HEK293 (cell line): ENCODE results near the gene RPS6KA5.

Experiments used
- CTCF ChIA-PET: fragments of 350-600 bp; formaldehyde crosslinking; extraction: SDS; loops from one replicate; lab custom pipeline; 2021; ENCODE audit warnings: antibody characterized with exemption; lab: Yijun Ruan, JAX
- POLR2A ChIA-PET: fragments of 300-600 bp; formaldehyde crosslinking; extraction: SDS; loops from one replicate; lab custom pipeline; 2020; ENCODE audit warnings: antibody characterized with exemption, inconsistent platforms; lab: Yijun Ruan, JAX
- H3K27ac ChIP-seq: fragments of 200-500 bp; sonication (Bioruptor generic); 2 replicates; pipeline ENCODE4 v1.5.1; 2014; ENCODE audit warnings: low read depth, low read length, control low read depth, inconsistent platforms; ENCODE audit errors: extremely low read depth
- H3K36me3 ChIP-seq, 2 experiments: fragments of 200-500 bp in 1 of 2; sonication (Bioruptor generic) in 1 of 2; 1 replicate in 1 of 2; 2 replicates in 1 of 2; pipeline ENCODE4 v1.5.1; 2014 to 2017; ENCODE audit warnings: inconsistent platforms in 2 of 2, low read length in 2 of 2; ENCODE audit not compliant: control insufficient read depth in 2 of 2, insufficient read depth in 1 of 2
- H3K4me1 ChIP-seq: fragments of 200-500 bp; sonication (Bioruptor generic); 2 replicates; pipeline ENCODE4 v1.5.1; 2014; ENCODE audit warnings: mild to moderate bottlenecking, low read length, inconsistent platforms; ENCODE audit not compliant: control insufficient read depth, insufficient read depth
- H3K4me3 ChIP-seq: 2 replicates; pipeline ENCODE4 v1.5.1; 2011; ENCODE audit warnings: low read depth, mild to moderate bottlenecking, control low read depth, low read length, moderate library complexity
- H3K9me3 ChIP-seq: fragments of 200-500 bp; sonication (Bioruptor generic); 2 replicates; pipeline ENCODE4 v1.5.1; 2014; ENCODE audit warnings: low read depth, low read length, inconsistent platforms; ENCODE audit not compliant: control insufficient read depth, insufficient read depth
- BCL11A ChIP-seq: fragments of 450-650 bp; formaldehyde crosslinking; IDR thresholded peaks from 2 replicates; pipeline ENCODE4 v1.5.1; 2016; ENCODE audit warnings: low read depth, missing biosample characterization, missing genetic modification characterization
- OVOL3 ChIP-seq: fragments of 450-650 bp; formaldehyde crosslinking; IDR thresholded peaks from 2 replicates; pipeline ENCODE4 v1.5.1; 2016; ENCODE audit warnings: missing biosample characterization, missing genetic modification characterization
- SCRT1 ChIP-seq: fragments of 450-650 bp; formaldehyde crosslinking; IDR thresholded peaks from 2 replicates; pipeline ENCODE4 v1.5.1; 2016; ENCODE audit warnings: missing biosample characterization, missing genetic modification characterization, borderline replicate concordance
- SP2 ChIP-seq: fragments of 450-650 bp; formaldehyde crosslinking; IDR thresholded peaks from 2 replicates; pipeline ENCODE4 v1.5.1; 2016; ENCODE audit warnings: missing biosample characterization, missing genetic modification characterization
- ZBTB21 ChIP-seq: fragments of 450-650 bp; formaldehyde crosslinking; IDR thresholded peaks from 2 replicates; pipeline ENCODE4 v1.5.1; 2017; ENCODE audit warnings: missing biosample characterization, missing genetic modification characterization
- ZNF184 ChIP-seq: fragments of 450-650 bp; IDR thresholded peaks from 2 replicates; pipeline ENCODE4 v1.5.1; 2018; ENCODE audit warnings: missing biosample characterization, mild to moderate bottlenecking, missing genetic modification characterization
- ZNF214 ChIP-seq: fragments of 450-650 bp; formaldehyde crosslinking; IDR thresholded peaks from 2 replicates; pipeline ENCODE4 v1.5.1; 2017; ENCODE audit warnings: missing biosample characterization, mild to moderate bottlenecking, missing genetic modification characterization, borderline replicate concordance
- ZNF292 ChIP-seq: fragments of 450-650 bp; formaldehyde crosslinking; IDR thresholded peaks from 2 replicates; pipeline ENCODE4 v1.5.1; 2016; ENCODE audit warnings: low read depth, missing biosample characterization, missing genetic modification characterization, borderline replicate concordance
- ZNF350 ChIP-seq: fragments of 450-650 bp; formaldehyde crosslinking; IDR thresholded peaks from 2 replicates; pipeline ENCODE4 v1.5.0; 2017; ENCODE audit warnings: missing biosample characterization, mild to moderate bottlenecking, missing genetic modification characterization
- ZNF561 ChIP-seq: fragments of 450-650 bp; IDR thresholded peaks from 2 replicates; pipeline ENCODE4 v1.5.1; 2018; ENCODE audit warnings: missing biosample characterization, missing genetic modification characterization, borderline replicate concordance
- ZNF707 ChIP-seq: fragments of 450-650 bp; formaldehyde crosslinking; IDR thresholded peaks from 2 replicates; pipeline ENCODE4 v1.5.1; 2016; ENCODE audit warnings: missing biosample characterization, missing genetic modification characterization
- ZNF792 ChIP-seq: fragments of 450-650 bp; formaldehyde crosslinking; IDR thresholded peaks from 2 replicates; pipeline ENCODE4 v1.5.1; 2016; ENCODE audit warnings: missing biosample characterization, missing genetic modification characterization
- ZXDB ChIP-seq: fragments of 450-650 bp; formaldehyde crosslinking; IDR thresholded peaks from 2 replicates; pipeline ENCODE4 v1.5.1; 2016; ENCODE audit warnings: missing biosample characterization, missing genetic modification characterization
- TF ChIP-seq, protein P1 (sequence below): fragments of 450-650 bp; formaldehyde crosslinking; IDR thresholded peaks from 2 replicates; pipeline ENCODE4 v1.5.1; 2016; ENCODE audit warnings: missing biosample characterization, missing genetic modification characterization
- TF ChIP-seq, protein P2 (sequence below): fragments of 450-650 bp; formaldehyde crosslinking; IDR thresholded peaks from 2 replicates; pipeline ENCODE4 v1.5.1; 2016; ENCODE audit warnings: missing biosample characterization, missing genetic modification characterization
- TF ChIP-seq, protein P3 (sequence below): fragments of 450-650 bp; formaldehyde crosslinking; IDR thresholded peaks from 2 replicates; pipeline ENCODE4 v1.5.1; 2016; ENCODE audit warnings: missing biosample characterization, missing genetic modification characterization
- TF ChIP-seq, protein P4 (sequence below): fragments of 450-650 bp; formaldehyde crosslinking; IDR thresholded peaks from 2 replicates; pipeline ENCODE4 v1.5.1; 2017; ENCODE audit warnings: missing biosample characterization, missing genetic modification characterization
- TF ChIP-seq, protein P5 (sequence below): fragments of 450-650 bp; formaldehyde crosslinking; IDR thresholded peaks from 2 replicates; pipeline ENCODE4 v1.5.1; 2016; ENCODE audit warnings: missing biosample characterization, missing genetic modification characterization
- TF ChIP-seq, protein P6 (sequence below): fragments of 450-650 bp; formaldehyde crosslinking; IDR thresholded peaks from 2 replicates; pipeline ENCODE4 v1.5.1; 2016; ENCODE audit warnings: missing biosample characterization, missing genetic modification characterization
- TF ChIP-seq, protein P7 (sequence below): fragments of 450-650 bp; formaldehyde crosslinking; IDR thresholded peaks from 2 replicates; pipeline ENCODE4 v1.5.1; 2017; ENCODE audit warnings: missing biosample characterization, missing genetic modification characterization

The RPS6KA5 gene

DNA sequence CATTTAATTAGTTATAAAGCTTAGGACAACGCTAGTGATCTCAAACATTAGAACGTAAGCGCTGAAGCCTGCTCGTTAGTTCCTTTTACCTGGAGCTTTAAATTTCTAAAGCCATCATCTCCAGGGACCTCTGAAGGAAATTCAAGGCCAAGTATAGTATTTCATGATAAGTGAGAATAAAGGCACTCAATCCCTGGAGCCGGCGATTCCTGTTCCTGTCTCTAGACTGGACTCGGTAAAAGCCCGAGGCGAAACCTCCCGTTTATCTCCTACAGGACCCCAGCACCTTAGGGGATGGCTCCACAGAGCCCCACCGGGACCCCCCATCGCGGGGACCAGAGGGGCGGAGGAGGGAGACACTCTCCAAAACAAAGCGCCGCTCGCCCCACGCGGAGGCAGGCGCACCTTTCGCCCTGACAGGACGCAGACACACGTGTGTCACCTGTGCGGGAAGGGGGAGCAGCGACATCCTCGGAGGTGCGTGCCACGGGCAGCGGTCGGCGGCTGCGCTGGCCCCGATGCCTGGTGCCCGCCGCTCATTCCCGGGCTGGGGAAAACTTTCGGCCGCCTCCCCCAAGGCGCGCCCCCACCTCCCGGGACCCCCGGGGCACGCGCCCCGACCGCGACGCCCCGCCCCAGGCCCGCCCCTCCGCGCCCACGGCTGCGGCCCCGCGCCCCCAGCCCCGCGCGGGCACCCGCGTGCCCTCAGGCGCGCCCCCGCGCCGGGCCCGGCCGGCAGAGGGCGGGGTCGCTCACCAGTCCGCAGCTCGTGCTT is 678 bp downstream of the RPS6KA5 start (continued):
- TF ChIP-seq, protein P1, sequence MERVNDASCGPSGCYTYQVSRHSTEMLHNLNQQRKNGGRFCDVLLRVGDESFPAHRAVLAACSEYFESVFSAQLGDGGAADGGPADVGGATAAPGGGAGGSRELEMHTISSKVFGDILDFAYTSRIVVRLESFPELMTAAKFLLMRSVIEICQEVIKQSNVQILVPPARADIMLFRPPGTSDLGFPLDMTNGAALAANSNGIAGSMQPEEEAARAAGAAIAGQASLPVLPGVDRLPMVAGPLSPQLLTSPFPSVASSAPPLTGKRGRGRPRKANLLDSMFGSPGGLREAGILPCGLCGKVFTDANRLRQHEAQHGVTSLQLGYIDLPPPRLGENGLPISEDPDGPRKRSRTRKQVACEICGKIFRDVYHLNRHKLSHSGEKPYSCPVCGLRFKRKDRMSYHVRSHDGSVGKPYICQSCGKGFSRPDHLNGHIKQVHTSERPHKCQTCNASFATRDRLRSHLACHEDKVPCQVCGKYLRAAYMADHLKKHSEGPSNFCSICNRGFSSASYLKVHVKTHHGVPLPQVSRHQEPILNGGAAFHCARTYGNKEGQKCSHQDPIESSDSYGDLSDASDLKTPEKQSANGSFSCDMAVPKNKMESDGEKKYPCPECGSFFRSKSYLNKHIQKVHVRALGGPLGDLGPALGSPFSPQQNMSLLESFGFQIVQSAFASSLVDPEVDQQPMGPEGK (tag by site-specific recombination) = peak; percentile 19
- TF ChIP-seq, protein P2, sequence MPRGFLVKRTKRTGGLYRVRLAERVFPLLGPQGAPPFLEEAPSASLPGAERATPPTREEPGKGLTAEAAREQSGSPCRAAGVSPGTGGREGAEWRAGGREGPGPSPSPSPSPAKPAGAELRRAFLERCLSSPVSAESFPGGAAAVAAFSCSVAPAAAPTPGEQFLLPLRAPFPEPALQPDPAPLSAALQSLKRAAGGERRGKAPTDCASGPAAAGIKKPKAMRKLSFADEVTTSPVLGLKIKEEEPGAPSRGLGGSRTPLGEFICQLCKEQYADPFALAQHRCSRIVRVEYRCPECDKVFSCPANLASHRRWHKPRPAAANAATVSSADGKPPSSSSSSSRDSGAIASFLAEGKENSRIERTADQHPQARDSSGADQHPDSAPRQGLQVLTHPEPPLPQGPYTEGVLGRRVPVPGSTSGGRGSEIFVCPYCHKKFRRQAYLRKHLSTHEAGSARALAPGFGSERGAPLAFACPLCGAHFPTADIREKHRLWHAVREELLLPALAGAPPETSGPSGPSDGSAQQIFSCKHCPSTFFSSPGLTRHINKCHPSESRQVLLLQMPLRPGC = no peak
- TF ChIP-seq, protein P3, sequence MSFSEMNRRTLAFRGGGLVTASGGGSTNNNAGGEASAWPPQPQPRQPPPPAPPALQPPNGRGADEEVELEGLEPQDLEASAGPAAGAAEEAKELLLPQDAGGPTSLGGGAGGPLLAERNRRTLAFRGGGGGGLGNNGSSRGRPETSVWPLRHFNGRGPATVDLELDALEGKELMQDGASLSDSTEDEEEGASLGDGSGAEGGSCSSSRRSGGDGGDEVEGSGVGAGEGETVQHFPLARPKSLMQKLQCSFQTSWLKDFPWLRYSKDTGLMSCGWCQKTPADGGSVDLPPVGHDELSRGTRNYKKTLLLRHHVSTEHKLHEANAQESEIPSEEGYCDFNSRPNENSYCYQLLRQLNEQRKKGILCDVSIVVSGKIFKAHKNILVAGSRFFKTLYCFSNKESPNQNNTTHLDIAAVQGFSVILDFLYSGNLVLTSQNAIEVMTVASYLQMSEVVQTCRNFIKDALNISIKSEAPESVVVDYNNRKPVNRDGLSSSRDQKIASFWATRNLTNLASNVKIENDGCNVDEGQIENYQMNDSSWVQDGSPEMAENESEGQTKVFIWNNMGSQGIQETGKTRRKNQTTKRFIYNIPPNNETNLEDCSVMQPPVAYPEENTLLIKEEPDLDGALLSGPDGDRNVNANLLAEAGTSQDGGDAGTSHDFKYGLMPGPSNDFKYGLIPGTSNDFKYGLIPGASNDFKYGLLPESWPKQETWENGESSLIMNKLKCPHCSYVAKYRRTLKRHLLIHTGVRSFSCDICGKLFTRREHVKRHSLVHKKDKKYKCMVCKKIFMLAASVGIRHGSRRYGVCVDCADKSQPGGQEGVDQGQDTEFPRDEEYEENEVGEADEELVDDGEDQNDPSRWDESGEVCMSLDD (tag by site-specific recombination) = peak; percentile 67
- no peak for TF ChIP-seq ZBTB21 (tag by site-specific recombination)
- no peak for TF ChIP-seq ZNF707
- TF ChIP-seq ZNF792 = no peak
- no peak; the same call in 1 of the 2 replicates for TF ChIP-seq ZNF561 (tag by site-specific recombination)
- TF ChIP-seq ZNF214 = no peak

DNA sequence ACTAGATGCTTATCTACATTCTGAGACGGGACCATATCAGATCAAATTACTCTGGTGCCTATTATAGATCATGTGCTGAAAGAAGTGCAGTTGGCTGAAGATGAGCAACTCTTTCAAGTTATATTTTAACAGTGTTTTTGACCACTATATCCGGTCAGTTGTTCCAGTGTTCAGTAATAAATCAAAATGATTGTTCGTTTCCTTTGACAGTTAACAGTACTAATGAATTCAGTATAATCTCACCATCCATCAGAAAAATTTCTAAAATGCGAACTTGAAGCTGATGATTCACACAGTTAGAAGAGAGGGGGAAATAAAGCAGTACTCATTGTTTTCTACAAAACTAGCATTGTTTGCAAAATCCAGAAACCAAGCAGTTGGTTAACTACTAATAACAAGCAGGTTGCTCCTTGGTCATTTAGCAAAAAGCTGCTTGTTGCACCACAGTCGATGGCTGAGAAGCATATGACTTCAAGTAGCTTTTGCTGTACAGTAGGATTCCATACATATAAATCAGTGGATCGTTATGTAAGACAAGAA is 2.3 kb downstream of the RPS6KA5 start:
- Histone ChIP-seq H3K36me3 (no peaks in the 10 kb centered on the region), H3K4me1 (peaks cover 25% of the 10 kb centered on the region), H3K4me3 (no peak overlapping the region; the same call in 1 of the 2 replicates), H3K9me3 (no peaks in the 10 kb centered on the region), H3K27ac (no peak overlapping the region)
- POLR2A ChIA-PET = interaction anchor here (0.6 kb wide), 1 partner anchor 9 kb away, joined by 3 read pairs; no protein-coding TSS in a partner anchor
- CTCF ChIA-PET = interaction anchor here (0.8 to 2.3 kb wide), 3 partner anchors 10 to 115 kb away, joined by 3 to 8 read pairs (median 4); no protein-coding TSS in a partner anchor
- TF ChIP-seq, protein P4, sequence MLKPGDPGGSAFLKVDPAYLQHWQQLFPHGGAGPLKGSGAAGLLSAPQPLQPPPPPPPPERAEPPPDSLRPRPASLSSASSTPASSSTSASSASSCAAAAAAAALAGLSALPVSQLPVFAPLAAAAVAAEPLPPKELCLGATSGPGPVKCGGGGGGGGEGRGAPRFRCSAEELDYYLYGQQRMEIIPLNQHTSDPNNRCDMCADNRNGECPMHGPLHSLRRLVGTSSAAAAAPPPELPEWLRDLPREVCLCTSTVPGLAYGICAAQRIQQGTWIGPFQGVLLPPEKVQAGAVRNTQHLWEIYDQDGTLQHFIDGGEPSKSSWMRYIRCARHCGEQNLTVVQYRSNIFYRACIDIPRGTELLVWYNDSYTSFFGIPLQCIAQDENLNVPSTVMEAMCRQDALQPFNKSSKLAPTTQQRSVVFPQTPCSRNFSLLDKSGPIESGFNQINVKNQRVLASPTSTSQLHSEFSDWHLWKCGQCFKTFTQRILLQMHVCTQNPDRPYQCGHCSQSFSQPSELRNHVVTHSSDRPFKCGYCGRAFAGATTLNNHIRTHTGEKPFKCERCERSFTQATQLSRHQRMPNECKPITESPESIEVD = peak; percentile 65
- TF ChIP-seq, protein P5, sequence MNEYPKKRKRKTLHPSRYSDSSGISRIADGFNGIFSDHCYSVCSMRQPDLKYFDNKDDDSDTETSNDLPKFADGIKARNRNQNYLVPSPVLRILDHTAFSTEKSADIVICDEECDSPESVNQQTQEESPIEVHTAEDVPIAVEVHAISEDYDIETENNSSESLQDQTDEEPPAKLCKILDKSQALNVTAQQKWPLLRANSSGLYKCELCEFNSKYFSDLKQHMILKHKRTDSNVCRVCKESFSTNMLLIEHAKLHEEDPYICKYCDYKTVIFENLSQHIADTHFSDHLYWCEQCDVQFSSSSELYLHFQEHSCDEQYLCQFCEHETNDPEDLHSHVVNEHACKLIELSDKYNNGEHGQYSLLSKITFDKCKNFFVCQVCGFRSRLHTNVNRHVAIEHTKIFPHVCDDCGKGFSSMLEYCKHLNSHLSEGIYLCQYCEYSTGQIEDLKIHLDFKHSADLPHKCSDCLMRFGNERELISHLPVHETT (tag by site-specific recombination) = no peak
- TF ChIP-seq SCRT1 (tag by site-specific recombination) = no peak
- no peak for TF ChIP-seq ZNF184 (tag by site-specific recombination)
- TF ChIP-seq, protein P6, sequence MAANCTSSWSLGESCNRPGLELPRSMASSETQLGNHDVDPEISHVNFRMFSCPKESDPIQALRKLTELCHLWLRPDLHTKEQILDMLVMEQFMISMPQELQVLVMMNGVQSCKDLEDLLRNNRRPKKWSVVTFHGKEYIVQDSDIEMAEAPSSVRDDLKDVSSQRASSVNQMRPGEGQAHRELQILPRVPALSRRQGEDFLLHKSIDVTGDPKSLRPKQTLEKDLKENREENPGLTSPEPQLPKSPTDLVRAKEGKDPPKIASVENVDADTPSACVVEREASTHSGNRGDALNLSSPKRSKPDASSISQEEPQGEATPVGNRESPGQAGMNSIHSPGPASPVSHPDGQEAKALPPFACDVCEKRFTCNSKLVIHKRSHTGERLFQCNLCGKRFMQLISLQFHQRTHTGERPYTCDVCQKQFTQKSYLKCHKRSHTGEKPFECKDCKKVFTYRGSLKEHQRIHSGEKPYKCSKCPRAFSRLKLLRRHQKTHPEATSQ (tag by site-specific recombination) = no peak
- peak; percentile 38; the same call in 1 of the 2 replicates for TF ChIP-seq ZXDB
- no peak for TF ChIP-seq OVOL3
- no peak for TF ChIP-seq ZNF292 (tag by site-specific recombination)
- no peak for TF ChIP-seq ZNF350 (tag by site-specific recombination)
- TF ChIP-seq SP2 (tag by site-specific recombination) = peak; percentile 16; the same call in 1 of the 2 replicates
- TF ChIP-seq BCL11A (tag by site-specific recombination) = peak; percentile 54; the same call in 1 of the 2 replicates
- TF ChIP-seq, protein P7, sequence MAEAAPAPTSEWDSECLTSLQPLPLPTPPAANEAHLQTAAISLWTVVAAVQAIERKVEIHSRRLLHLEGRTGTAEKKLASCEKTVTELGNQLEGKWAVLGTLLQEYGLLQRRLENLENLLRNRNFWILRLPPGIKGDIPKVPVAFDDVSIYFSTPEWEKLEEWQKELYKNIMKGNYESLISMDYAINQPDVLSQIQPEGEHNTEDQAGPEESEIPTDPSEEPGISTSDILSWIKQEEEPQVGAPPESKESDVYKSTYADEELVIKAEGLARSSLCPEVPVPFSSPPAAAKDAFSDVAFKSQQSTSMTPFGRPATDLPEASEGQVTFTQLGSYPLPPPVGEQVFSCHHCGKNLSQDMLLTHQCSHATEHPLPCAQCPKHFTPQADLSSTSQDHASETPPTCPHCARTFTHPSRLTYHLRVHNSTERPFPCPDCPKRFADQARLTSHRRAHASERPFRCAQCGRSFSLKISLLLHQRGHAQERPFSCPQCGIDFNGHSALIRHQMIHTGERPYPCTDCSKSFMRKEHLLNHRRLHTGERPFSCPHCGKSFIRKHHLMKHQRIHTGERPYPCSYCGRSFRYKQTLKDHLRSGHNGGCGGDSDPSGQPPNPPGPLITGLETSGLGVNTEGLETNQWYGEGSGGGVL (tag by site-specific recombination) = 0 out of 2 replicates have a peak, but pooled peaks have one; percentile 11
